Measurements from ENCODE around the gene WNK2.

DNA sequence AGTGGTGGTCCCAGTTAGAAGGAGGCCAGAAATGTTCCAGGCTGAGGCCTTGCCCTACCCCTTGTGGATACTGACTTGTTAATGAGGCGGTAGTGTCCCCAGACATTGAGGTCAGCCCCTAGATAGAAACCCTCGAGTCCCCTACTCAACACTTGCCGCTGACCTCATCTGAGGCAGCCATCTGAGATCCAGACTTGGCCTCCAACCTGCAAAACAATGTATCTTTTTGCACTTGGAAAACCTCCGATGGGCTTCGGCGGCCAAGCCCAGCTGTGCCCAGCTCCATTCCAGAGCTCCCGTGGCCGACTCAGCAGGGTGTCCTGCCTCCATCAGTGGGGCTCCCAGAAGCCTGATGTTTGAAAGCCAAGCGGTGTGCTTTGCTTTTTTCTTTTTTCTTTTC is 122.1 kb downstream of the WNK2 start:
- TF ChIP-seq, protein P1, sequence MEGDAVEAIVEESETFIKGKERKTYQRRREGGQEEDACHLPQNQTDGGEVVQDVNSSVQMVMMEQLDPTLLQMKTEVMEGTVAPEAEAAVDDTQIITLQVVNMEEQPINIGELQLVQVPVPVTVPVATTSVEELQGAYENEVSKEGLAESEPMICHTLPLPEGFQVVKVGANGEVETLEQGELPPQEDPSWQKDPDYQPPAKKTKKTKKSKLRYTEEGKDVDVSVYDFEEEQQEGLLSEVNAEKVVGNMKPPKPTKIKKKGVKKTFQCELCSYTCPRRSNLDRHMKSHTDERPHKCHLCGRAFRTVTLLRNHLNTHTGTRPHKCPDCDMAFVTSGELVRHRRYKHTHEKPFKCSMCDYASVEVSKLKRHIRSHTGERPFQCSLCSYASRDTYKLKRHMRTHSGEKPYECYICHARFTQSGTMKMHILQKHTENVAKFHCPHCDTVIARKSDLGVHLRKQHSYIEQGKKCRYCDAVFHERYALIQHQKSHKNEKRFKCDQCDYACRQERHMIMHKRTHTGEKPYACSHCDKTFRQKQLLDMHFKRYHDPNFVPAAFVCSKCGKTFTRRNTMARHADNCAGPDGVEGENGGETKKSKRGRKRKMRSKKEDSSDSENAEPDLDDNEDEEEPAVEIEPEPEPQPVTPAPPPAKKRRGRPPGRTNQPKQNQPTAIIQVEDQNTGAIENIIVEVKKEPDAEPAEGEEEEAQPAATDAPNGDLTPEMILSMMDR (conservative IDR thresholded peaks at IDR 0.05), result no peak
- no peak for TF ChIP-seq ZFX (IDR thresholded peaks at IDR 0.05)

All from C4-2B (cell line).